HG02870 (cell line): ENCODE measurements around the gene LCP1.
"Not testable (repeated sequence)": the region's sequence is repeated elsewhere in the genome, so short reads cannot be mapped to it uniquely, and the experiment has no call there.

Experiments
- ATAC-seq: cut with Tn5 transposase; IDR thresholded peaks from one replicate; pipeline ENCODE4 v1.9.1; 2021; ENCODE audit warnings: mild to moderate bottlenecking, moderate library complexity; ENCODE audit not compliant: unreplicated experiment

The LCP1 gene

DNA sequence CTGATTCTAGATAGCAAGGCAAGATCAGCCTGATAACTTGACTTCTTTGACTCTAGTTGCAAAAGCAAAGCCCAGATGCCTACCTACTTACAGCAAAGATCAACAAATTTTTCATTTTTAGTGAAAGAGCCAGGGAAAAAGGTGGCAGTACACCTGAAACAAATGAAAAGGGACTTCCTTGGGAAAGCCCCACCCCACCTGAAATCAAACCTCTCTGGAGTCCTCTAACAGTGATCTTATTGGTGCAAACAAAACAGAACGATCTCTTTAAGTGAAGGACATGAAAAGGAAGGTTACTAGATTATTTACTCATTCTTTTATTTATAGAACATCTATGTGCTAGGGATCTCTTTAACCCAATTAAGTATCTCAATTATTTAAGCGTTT lies 507 bp upstream of the LCP1 start:
- peak; percentile 2 for ATAC-seq

DNA sequence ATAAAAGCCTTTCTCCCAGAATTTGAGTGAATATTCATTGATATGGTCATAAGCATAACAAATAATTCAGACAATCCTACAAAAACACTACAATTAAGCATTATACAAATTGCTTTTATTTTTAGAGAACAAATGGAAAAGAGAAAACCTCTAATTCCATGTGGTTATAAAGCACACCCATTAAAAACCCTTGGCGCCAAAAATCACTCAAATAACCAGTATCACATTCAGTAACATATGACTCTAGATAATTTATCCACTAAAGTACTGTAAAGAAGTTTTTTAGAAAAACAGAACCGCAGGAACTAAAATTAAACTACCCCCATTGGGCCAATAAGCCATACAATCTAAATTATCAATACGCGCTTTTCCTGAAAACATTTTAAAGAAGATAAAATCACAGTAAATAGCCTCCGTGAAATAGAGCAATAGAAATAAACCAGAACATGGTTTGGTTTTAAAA lies 569 bp downstream of the LCP1 start:
- no peak for ATAC-seq

GRCh38 chr13:46179969-46180763 lies 1.8 kb downstream of the LCP1 start:
- no peak for ATAC-seq

- no peak for ATAC-seq
Observed at GRCh38 chr13:46179491-46179908, 2.5 kb downstream of the LCP1 start.

DNA sequence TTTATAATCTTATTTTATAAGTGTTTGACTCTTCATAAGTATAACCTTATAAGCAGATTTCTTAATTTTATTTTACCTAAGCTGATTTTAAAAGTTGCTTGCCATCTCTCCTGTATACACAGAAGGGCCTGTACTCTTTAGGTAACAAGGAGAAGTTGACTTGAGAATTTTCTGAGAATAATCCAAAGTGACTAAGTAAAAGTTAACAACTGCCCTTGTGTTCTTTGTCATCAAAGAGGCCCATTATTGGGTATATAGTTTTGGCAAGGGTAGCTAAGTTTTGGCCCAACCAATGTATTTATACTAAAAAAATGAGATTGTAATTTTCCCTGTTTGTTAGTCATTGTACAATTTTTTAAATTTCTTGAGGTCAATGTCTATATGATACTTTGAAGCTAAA lies 3.2 kb downstream of the LCP1 start:
- ATAC-seq: no peak

DNA sequence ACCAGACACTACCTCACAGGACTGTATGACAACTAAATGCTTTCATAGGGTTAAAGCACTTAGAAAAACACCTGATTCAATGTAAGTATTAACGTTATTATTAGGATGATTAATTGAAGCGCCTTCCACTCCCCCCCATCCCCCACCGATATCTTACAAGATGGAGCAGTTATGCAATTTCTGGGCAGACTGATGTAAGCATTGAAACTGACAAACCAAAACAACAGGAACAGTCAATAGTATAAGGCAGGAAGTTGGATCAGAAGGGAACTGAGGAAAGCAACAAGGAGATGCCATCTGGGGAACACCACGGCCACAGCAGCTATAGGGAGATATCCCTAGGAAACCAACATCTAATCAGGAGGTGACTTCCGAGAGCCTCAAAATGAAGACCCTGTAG lies 3.8 kb downstream of the LCP1 start:
- ATAC-seq: no peak

DNA sequence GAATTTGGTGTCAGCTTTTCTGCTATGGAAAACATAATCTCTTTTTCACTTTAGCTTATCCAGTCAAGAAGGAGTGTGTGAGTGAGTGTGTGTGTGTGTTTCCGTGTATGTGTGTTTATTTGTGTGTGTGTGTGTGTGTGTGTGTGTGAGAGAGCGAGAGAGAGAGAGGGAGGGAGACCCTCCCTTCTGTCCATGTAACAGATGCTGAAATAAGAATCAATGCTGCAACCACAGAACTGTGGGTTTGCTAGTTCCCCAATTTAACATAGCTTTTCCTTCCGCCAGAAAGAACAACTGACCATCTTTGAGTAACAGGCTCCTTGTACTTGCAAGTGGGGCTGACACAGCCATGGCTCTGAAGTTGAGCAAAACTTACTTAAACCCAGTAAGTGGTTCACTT lies 5.2 kb downstream of the LCP1 start:
- ATAC-seq: peak; percentile 30

DNA sequence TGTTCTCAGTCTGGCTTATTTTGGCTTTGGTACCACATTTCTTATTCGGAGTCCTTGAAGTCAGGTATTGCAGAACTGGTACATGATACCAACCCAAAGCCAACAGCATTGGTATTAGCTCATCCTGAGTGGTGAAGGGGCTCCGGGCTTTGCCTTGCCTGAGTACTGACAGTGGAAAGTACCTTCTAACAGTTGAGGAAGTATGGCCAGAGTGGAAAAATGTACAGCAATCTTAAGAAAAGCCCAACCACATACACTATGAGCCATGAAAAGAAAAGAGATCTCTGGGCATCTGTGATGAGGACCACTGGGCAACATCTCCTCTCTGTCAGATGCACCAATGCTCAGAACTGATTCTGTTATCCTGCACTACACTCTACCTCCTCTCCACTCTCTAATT lies 8.3 kb downstream of the LCP1 start:
- peak; percentile 33 for ATAC-seq

- ATAC-seq: no peak
Observed at GRCh38 chr13:46172531-46172991, 9.4 kb downstream of the LCP1 start.

- no peak for ATAC-seq
Observed at GRCh38 chr13:46171739-46172138, 10.2 kb downstream of the LCP1 start.

GRCh38 chr13:46171217-46171616 lies 10.8 kb downstream of the LCP1 start:
- ATAC-seq: no peak

GRCh38 chr13:46170687-46171086 lies 11.3 kb downstream of the LCP1 start:
- ATAC-seq: no peak

DNA sequence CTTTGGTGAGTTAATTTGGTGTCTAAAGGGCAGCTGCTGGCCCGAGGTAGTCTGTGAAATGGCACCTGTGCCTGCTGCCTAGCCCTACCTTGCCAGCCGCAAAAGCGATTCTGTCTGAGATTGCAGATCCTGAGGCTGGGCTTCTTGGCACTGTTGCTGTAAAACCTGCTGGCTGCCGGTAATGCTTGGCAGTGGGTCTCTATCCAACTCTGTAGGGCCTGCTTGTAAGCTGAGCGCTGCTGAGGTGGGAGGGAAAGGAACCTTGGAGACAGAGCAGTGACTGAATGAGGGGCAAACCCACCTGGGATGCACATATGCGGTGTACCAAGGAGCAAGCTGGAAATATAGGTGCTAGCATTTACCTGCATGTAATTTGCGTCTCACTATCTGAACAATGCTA lies 11.7 kb downstream of the LCP1 start:
- ATAC-seq: no peak

DNA sequence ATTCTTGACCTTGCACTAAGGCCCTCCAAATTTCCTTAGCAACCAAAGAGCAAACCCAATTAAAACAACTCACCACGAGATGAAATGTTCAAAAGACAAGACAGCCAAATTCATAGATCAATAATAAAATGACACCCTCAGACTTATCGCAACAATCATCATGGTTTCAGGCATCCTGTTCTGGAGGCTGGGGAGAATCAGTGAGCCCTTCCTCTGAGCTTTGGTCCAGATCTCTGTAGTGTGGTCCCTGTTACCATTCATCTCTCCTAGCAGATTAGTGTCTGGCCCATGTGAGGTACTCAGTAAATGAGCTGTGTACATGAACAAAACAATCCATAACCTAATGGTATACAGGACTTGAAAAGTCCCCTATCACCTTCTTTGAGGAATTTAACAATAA lies 12.2 kb downstream of the LCP1 start:
- no peak for ATAC-seq

DNA sequence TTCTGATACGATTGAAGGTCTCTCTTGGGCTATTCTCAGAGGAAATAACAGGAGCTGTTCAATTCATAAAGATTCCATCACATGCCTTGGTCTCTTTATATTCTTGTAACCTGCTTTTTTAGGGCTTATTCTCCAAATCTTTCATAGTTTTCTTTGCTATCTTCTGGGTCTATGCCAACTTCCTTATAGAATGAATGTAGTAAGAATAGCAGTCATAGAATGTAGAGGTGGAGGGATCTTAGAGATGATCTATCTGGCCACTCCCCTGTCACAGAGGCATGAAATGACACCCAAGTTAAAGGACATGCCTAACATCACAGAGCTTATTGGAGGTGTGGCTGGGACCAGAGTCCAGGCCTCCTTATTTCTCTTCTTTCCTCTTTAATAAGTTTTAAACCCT lies 13.2 kb downstream of the LCP1 start:
- ATAC-seq: no peak

GRCh38 chr13:46168341-46168740 lies 13.6 kb downstream of the LCP1 start:
- ATAC-seq: peak; percentile 25

DNA sequence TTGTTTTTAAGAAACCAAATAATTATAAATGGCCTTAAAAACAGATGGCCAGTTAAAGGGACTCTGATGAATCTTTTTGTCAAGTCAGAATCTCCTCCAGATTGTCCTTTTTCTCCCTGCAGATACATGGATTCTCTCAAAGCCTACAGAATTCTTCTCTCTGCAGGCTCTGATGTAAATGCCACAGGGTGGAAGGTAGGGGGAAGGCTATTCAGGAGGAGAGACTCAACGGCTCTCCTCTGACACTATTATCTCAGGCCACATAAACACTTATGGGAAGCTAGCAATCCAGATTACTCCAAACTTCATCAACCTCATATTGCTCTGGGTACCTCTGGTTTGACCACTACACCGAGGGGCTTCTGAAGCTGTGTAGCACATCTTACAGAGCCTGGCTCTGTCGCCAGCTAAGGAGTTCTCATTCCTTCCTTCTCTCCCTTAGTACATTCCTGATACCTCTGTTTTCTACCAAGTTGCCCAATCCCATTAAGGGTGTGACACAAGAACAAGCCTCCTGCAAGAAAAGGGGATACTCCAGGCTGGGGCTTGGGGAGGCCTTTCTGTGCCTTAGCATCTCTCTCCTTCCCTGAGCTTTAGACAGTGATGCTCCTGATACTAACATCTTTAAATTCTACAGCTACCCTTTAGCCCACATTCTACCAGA lies 14.9 kb downstream of the LCP1 start:
- ATAC-seq: no peak

GRCh38 chr13:46166224-46166584 lies 15.8 kb downstream of the LCP1 start:
- ATAC-seq: no peak

DNA sequence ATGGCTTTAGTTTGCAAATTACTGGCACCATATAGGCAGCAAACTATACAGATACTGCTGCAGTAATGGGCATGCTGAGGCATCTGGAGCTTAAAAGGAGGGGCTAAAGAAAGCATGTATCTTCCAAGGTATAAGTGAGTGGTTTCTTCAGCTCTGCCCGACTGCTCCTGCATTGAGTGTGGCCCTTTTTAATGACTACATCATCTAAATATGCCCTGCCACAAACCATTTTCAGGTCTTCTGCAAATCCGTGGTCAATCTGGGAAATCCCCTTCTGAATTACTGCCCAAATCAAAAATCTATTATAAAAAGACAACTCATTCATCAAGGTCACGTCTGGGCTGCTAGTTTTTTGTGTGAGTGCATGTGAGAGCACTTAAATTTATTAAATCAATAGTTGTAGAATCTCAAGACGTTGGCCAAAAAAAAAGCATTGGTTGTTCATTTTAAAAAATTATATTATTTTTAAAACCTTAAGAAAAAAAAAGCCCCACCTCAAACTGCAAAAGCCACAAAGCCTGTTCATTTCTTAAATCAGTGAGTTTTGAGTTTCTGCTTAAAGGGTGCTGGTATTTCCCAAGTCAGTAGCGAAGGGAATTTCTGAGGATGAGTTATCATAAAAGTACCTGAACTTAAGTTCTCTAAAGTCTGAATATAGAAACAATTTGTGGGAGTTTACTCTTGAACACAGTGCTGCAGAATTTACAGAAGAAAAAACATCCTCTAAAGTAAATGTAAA lies 16.3 kb downstream of the LCP1 start:
- peak; percentile 66 for ATAC-seq

DNA sequence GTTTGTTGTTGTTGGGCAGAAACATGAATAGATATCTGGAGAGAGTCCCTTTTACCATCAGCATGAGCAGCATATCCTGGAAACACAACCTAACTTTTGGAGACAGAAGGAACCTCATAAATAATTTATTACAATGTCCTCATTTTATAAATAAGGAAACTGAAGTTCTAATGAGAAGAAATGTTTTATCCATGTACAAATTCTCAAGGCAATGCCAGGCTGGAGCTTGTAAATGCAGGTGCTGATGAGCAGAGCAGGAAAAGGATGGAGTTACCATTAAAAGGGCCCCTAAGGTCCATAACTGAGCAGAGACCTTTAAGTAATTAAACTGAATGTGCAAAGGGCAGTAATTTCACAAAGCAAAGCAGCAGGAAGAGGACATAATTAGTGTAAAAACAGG lies 17.3 kb downstream of the LCP1 start:
- ATAC-seq: no peak

DNA sequence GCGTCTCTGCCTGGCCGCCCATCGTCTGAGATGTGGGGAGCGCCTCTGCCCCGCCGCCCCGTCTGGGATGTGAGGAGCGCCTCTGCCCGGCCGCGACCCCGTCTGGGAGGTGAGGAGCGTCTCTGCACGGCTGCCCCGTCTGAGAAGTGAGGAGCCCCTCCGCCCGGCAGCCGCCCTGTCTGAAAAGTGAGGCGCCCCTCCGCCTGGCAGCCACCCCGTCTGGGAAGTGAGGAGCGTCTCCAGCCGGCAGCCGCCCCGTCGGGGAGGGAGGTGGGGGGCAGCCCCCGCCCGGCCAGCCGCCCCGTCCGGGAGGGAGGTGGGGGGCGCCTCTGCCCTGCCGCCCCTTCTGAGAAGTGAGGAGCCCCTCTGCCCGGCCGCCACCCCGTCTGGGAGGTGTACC lies 19.2 kb downstream of the LCP1 start:
- ATAC-seq: not testable (repeated sequence)
